Keratinocyte (primary cell): ENCODE data around the gene WDR35. TPM values are rescaled to one million over a fixed set of nuclear protein-coding genes. Genes with fewer than 3 reads are reported as not detected.
"Not testable (repeated sequence)": the region's sequence is repeated elsewhere in the genome, so short reads cannot be mapped to it uniquely, and the experiment has no call there.

Experiments
- DNase-seq: peaks from one replicate; pipeline ENCODE4 v3.0.0-alpha.2; 2011; ENCODE audit warnings: low read depth, missing footprints, low spot score
- FAIRE-seq: peaks from 2 replicates; lab custom pipeline; 2011; peaks lifted over from hg19 to GRCh38; lab: Jason Lieb, UNC
- H2AFZ ChIP-seq: 2 replicates; pipeline ENCODE4 v1.6.0; 2012; ENCODE audit warnings: low read length, control low read depth, inconsistent platforms; ENCODE audit not compliant: control insufficient read depth
- H3K27ac ChIP-seq: 2 replicates; pipeline ENCODE4 v1.5.1; 2011; ENCODE audit warnings: low read length; ENCODE audit not compliant: control insufficient read depth, insufficient read depth
- H3K27me3 ChIP-seq: 3 replicates; pipeline ENCODE4 v1.6.0; 2011; ENCODE audit warnings: low read length; ENCODE audit not compliant: control insufficient read depth, insufficient read depth; ENCODE audit errors: extremely low read depth
- H3K36me3 ChIP-seq, 2 experiments: 2 replicates in 1 of 2; 3 replicates in 1 of 2; pipeline ENCODE4 v1.5.1; 2011; ENCODE audit warnings: low read length in 2 of 2, mild to moderate bottlenecking in 1 of 2; ENCODE audit not compliant: control insufficient read depth in 2 of 2, insufficient read depth in 2 of 2; ENCODE audit errors: extremely low read depth in 1 of 2
- H3K4me1 ChIP-seq: 3 replicates; pipeline ENCODE4 v1.5.1; 2011; ENCODE audit warnings: low read length; ENCODE audit not compliant: control insufficient read depth, insufficient read depth; ENCODE audit errors: extremely low read depth
- H3K4me2 ChIP-seq: 3 replicates; pipeline ENCODE4 v1.6.0; 2011; ENCODE audit warnings: low read depth, low read length; ENCODE audit not compliant: control insufficient read depth, insufficient read depth; ENCODE audit errors: extremely low read depth
- H3K4me3 ChIP-seq, 3 experiments: fragments of 200-600 bp in 1 of 3; sonication (generic) in 1 of 3; 2 replicates in 2 of 3; 3 replicates in 1 of 3; pipeline ENCODE4 v1.5.1; 2011 to 2016; ENCODE audit warnings: low read length in 3 of 3, mild to moderate bottlenecking in 3 of 3, control low read depth in 2 of 3, inconsistent platforms in 1 of 3, low read depth in 1 of 3, mixed read lengths in 1 of 3, mixed run types in 1 of 3, moderate library complexity in 1 of 3; ENCODE audit not compliant: control insufficient read depth in 2 of 3, insufficient read depth in 2 of 3; ENCODE audit errors: extremely low read depth in 1 of 3
- H3K79me2 ChIP-seq: 2 replicates; pipeline ENCODE4 v1.6.0; 2012; ENCODE audit warnings: low read length; ENCODE audit not compliant: control insufficient read depth, insufficient read depth
- H3K9ac ChIP-seq: 3 replicates; pipeline ENCODE4 v1.6.0; 2011; ENCODE audit warnings: low read length; ENCODE audit not compliant: control insufficient read depth, insufficient read depth; ENCODE audit errors: extremely low read depth
- H3K9me1 ChIP-seq: 3 replicates; pipeline ENCODE4 v1.6.0; 2011; ENCODE audit warnings: low read length; ENCODE audit not compliant: control insufficient read depth, insufficient read depth; ENCODE audit errors: extremely low read depth
- H3K9me3 ChIP-seq: 2 replicates; pipeline ENCODE4 v1.5.1; 2012; ENCODE audit warnings: low read depth, low read length; ENCODE audit not compliant: control insufficient read depth
- H4K20me1 ChIP-seq: 3 replicates; pipeline ENCODE4 v1.6.0; 2011; ENCODE audit warnings: low read length; ENCODE audit not compliant: control insufficient read depth, insufficient read depth; ENCODE audit errors: extremely low read depth
- CTCF ChIP-seq, 3 experiments: IDR thresholded peaks in 1 of 3; conservative IDR thresholded peaks in 1 of 3; optimal IDR thresholded peaks in 1 of 3; 2 replicates in 2 of 3; 3 replicates in 1 of 3; pipeline versions ENCODE3 to v1.5.1; 2011; ENCODE audit warnings: low read length in 3 of 3, mild to moderate bottlenecking in 3 of 3, moderate library complexity in 2 of 3, control low read depth in 1 of 3, inconsistent platforms in 1 of 3; ENCODE audit not compliant: insufficient read depth in 2 of 3; ENCODE audit errors: extremely low read depth in 1 of 3
- EZH2 ChIP-seq: IDR thresholded peaks from one replicate; pipeline ENCODE4 v1.6.1; 2012; ENCODE audit warnings: inconsistent platforms, mild to moderate bottlenecking, low read length, moderate library complexity
- dilution Hi-C: fragments of 300-500 bp; cut with MboI; formaldehyde crosslinking; loops from one replicate; pipeline ENCODE4 v1.7.0; 2020; ENCODE audit warnings: low sequenced_read_pairs; ENCODE audit not compliant: extremely low pct_ligation_motif_present
- polyA plus RNA-seq, 5 experiments: library from polyadenylated mRNA; depleted of rRNA in 3 of 5; stranded (reverse) in 3 of 5; stranded (forward) in 1 of 5; unstranded in 1 of 5; fragments of >200 nt; gene quantifications; 1 replicate in 1 of 5; 2 replicates in 3 of 5; 3 replicates in 1 of 5; pipeline versions ENCODE4 v1.2.1 to v1.2.3, GENCODE V29; 2011 to 2012; ENCODE audit warnings: missing spikeins in 2 of 5, low read depth in 1 of 5, low replicate concordance in 1 of 5

WDR35 gene
- polyA plus RNA-seq, 1 donor (not counting 4 experiments of a cell fraction or from before 2014, with no cell fraction given): 8.8 TPM

GRCh38 chr2:19894134-19894792, 95.6 kb downstream of the WDR35 start:
- Histone ChIP-seq H3K79me2 (peaks cover 20% of the 10 kb centered on the region), H3K4me1 (peaks cover 7% of the 10 kb centered on the region), H3K27me3 (no peaks in the 10 kb centered on the region), H4K20me1 (no peaks in the 10 kb centered on the region), H2AFZ (no peak overlapping the region), H3K4me2 (no peak overlapping the region), H3K9ac (no peak overlapping the region), H3K4me3 (no peak overlapping the region), H3K36me3 (no peaks in the 10 kb centered on the region), H3K9me1 (no peaks in the 10 kb centered on the region), H3K27ac (no peak overlapping the region), H3K9me3 (no peaks in the 10 kb centered on the region)
- DNase-seq (no peak), FAIRE-seq (no peak)
- TF ChIP-seq CTCF (optimal IDR thresholded peaks at IDR 0.05 in 1 of 3, IDR thresholded peaks at IDR 0.05 in 1 of 3, conservative IDR thresholded peaks at IDR 0.05 in 1 of 3; ENCODE audit: extremely low read depth in 1 of 3, insufficient read depth in 2 of 3, low read length in 3 of 3) (no peak), EZH2 (no peak)
- dilution Hi-C loops: no loop called here

- no peak for FAIRE-seq
- H3K79me2 ChIP-seq: peaks cover 14% of the 10 kb centered on the region
- no peaks in the 10 kb centered on the region for H3K9me3 ChIP-seq
- no peaks in the 10 kb centered on the region for H3K27me3 ChIP-seq
- H3K27ac ChIP-seq: no peak overlapping the region
- H3K4me3 ChIP-seq: no peak overlapping the region
- no peak for TF ChIP-seq EZH2
- no peak for TF ChIP-seq CTCF (optimal IDR thresholded peaks at IDR 0.05 in 1 of 3, IDR thresholded peaks at IDR 0.05 in 1 of 3, conservative IDR thresholded peaks at IDR 0.05 in 1 of 3; ENCODE audit: extremely low read depth in 1 of 3, insufficient read depth in 2 of 3, low read length in 3 of 3)
- H3K4me2 ChIP-seq: no peak overlapping the region
- H3K4me1 ChIP-seq: peaks cover 2% of the 10 kb centered on the region
- dilution Hi-C loops: no loop called here
- no peak overlapping the region for H3K9ac ChIP-seq
- no peaks in the 10 kb centered on the region for H3K9me1 ChIP-seq
- H4K20me1 ChIP-seq: no peaks in the 10 kb centered on the region
- no peak for DNase-seq
- H2AFZ ChIP-seq: no peak overlapping the region
- H3K36me3 ChIP-seq: no peaks in the 10 kb centered on the region
These were observed 96.3 kb downstream of the WDR35 start for GRCh38 chr2:19893520-19894133.

GRCh38 chr2:19891971-19892370, 97.9 kb downstream of the WDR35 start:
- H3K9ac ChIP-seq, DNase-seq, H2AFZ ChIP-seq, H3K4me2 ChIP-seq, H3K79me2 ChIP-seq, dilution Hi-C loops, H3K9me1 ChIP-seq, FAIRE-seq, H3K36me3 ChIP-seq, H4K20me1 ChIP-seq, H3K9me3 ChIP-seq, H3K27ac ChIP-seq, H3K27me3 ChIP-seq, H3K4me1 ChIP-seq, H3K4me3 ChIP-seq: not testable (repeated sequence)
